Urothelium cell line (cell line): ENCODE measurements around the gene MYO7B.

Experiments
- DNase-seq: peaks from one replicate; pipeline ENCODE4 v3.0.0; 2011; ENCODE audit warnings: low spot score, mixed read lengths
- FAIRE-seq: peaks from 2 replicates; lab custom pipeline; 2011; peaks lifted over from hg19 to GRCh38; lab: Jason Lieb, UNC

The MYO7B gene

GRCh38 chr2:127604986-127605385 is 69.5 kb downstream of the MYO7B start:
- no peak for FAIRE-seq

GRCh38 chr2:127605691-127606263 is 70.3 kb downstream of the MYO7B start:
- FAIRE-seq (no peak), DNase-seq (no peak)

More at GRCh38 chr2:127604986-127605385, 69.5 kb downstream of the MYO7B start:
- DNase-seq = no peak

GRCh38 chr2:127606625-127607398 is 71.3 kb downstream of the MYO7B start:
- peak; percentile 59 for FAIRE-seq
- no peak for DNase-seq

- DNase-seq = no peak
- no peak for FAIRE-seq
Measured at GRCh38 chr2:127607399-127607908, 72.0 kb downstream of the MYO7B start.

- DNase-seq (no peak), FAIRE-seq (peak; percentile 37)
Measured at GRCh38 chr2:127608061-127609030, 72.9 kb downstream of the MYO7B start.

- no peak for FAIRE-seq
- no peak for DNase-seq
Measured at GRCh38 chr2:127609031-127609751, 73.7 kb downstream of the MYO7B start.

- FAIRE-seq (no peak), DNase-seq (no peak)
Measured at GRCh38 chr2:127609818-127610217, 74.3 kb downstream of the MYO7B start.

GRCh38 chr2:127610561-127610960 is 75.1 kb downstream of the MYO7B start:
- FAIRE-seq (no peak), DNase-seq (no peak)

- no peak for FAIRE-seq
- DNase-seq = no peak
Measured at GRCh38 chr2:127611076-127611925, 75.8 kb downstream of the MYO7B start.

GRCh38 chr2:127612111-127612822 is 76.8 kb downstream of the MYO7B start:
- DNase-seq (no peak), FAIRE-seq (no peak)

- FAIRE-seq = no peak
- no peak for DNase-seq
Measured at GRCh38 chr2:127614246-127614645, 78.8 kb downstream of the MYO7B start.

GRCh38 chr2:127614731-127615130 is 79.2 kb downstream of the MYO7B start:
- FAIRE-seq = no peak
- no peak for DNase-seq

GRCh38 chr2:127615511-127616166 is 80.2 kb downstream of the MYO7B start:
- DNase-seq (no peak), FAIRE-seq (no peak)

GRCh38 chr2:127618551-127619202 is 83.2 kb downstream of the MYO7B start:
- FAIRE-seq (no peak), DNase-seq (no peak)

GRCh38 chr2:127619203-127619590 is 83.7 kb downstream of the MYO7B start:
- no peak for FAIRE-seq
- no peak for DNase-seq

GRCh38 chr2:127619877-127620705 is 84.6 kb downstream of the MYO7B start:
- DNase-seq (no peak), FAIRE-seq (no peak)

- DNase-seq (no peak), FAIRE-seq (no peak)
Measured at GRCh38 chr2:127620866-127621265, 85.4 kb downstream of the MYO7B start.
